Smooth muscle cell of the brain vasculature (primary cell): ENCODE data around the gene DHX40.
"Not testable (repeated sequence)": the region's sequence is repeated elsewhere in the genome, so short reads cannot be mapped to it uniquely, and the experiment has no call there.

Experiments
- DNase-seq: peaks from one replicate; pipeline ENCODE4 v3.0.0-alpha.2; 2012; ENCODE audit warnings: low read depth, low spot score

Gene DHX40

GRCh38 chr17:59627770-59628171 is 62.4 kb downstream of the DHX40 start:
- DNase-seq = no peak

DNA sequence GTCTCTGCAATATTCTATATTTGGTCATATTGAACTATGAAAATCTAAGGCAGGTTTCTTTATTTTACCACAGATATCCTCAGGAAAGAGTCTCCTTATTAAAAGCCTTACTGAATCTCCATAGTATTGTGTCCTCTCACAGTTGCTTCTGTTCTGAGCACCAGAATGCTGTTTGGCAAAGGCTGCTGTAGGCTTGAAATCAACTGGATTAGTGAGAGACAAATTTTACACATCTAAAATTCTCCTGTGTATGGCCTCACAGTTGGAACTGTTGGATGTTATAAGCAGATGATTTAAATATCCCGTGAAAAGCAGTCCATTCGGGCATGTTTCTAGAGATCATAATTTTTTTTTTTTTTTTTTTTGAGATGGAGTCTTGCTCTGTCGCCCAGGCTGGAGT is 63.8 kb downstream of the DHX40 start:
- DNase-seq = no peak

DNA sequence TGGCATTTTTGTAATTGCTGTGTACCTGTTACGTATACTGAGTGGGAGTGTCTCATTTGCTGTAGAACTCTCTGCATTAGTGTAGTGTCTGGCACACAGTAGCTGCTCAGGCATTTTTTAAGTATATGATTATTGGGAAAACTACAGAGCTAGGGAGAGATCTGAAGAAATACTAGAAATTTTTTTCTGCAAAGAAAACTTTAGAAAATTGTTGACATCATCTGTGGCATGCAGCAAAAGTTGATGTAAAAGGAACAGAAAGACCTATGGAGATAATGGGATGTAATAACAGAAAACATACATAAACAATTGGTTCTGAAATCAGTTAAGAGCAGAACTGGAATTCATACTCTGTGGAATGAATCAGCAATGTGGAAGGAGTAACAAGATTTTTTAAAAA is 65.9 kb downstream of the DHX40 start:
- DNase-seq = no peak

- DNase-seq = no peak
Measured at GRCh38 chr17:59632398-59632797, 67.0 kb downstream of the DHX40 start.

DNA sequence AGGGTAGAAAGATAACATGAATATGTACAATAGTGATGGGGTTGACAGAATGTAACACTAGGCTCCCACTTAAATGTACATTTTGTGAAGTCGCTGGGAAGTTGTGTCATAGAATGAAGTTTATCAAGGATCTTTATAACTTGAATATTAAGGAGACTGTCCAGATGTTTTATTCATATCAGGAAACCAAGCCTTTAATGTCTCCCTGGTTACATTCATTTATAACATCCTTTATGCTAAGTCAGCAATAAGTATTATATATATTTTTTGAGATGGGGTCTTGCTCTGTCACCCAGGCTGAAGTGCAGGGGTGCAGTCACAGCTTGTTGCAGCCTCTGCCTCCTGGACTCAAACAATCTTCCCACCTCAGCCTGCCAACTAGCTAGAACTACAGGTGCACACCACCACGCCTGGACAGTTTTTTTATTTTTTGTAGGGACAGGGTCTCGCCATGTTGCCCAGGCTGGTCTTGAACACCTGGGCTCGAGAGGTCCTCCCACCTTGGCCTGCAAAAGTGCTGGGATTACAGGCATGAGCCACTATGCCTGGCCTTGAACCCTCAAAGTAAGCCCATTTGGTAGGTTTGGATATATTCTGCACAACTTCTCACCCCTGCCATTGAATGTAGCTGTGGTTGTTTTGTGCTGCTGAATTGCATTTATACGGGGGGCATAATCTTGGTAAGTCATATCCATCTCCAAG is 68.4 kb downstream of the DHX40 start:
- no peak for DNase-seq

- no peak for DNase-seq
Measured at GRCh38 chr17:59634632-59635541, 69.5 kb downstream of the DHX40 start.

DNA sequence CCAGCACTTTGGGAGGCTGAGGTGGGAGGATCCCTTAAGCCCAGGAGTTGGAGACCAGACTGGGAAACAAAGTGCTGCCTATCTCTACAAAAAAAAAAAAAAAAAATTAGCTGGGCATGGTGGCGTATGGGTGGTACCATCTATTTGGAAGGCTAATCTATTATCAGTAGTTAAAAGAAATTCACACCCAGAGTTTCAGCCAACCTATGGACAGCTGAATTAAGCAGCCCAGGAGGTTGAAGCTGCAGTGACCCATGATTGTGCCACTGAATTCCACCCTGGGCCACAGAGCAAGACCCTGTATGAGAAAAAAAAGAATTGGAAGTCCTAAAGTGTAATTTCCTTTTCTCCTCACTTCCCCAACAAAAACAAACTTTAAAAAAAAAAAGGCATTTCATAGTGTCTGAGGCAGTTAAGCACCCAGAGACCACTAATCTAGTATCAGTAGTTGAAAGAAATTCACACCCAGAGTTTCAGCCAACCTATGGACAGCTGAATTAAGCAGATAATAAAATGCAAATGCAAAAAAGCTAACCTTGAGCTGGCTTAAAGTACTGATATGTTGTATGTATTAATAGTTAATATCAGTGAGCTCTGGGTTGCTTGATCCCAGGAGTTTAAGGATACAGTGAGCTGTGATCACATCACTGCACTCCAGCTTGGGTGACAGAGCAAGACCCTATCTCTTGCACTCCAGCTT is 72.4 kb downstream of the DHX40 start:
- DNase-seq = no peak

DNA sequence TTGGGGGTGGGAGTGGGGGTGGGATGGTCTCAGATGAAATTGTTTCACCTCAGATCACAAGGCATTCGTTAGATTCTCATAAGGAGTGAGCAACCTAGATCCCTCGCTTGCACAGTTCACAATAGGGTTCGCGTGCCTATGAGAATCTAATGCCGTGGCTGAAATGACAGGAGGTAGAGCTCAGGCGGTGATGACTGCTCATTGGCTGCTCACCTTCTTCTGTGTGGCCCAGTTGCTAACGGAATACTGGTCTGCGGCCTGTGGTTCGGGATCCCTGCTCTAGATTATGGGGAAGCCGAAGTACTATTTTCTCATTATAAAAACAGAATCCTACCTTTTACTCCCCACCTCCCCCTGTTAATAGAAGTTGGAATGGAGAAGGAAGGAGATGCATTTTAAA is 73.1 kb downstream of the DHX40 start:
- no peak for DNase-seq

- DNase-seq = no peak
Measured at GRCh38 chr17:59641799-59642484, 76.5 kb downstream of the DHX40 start.

DNA sequence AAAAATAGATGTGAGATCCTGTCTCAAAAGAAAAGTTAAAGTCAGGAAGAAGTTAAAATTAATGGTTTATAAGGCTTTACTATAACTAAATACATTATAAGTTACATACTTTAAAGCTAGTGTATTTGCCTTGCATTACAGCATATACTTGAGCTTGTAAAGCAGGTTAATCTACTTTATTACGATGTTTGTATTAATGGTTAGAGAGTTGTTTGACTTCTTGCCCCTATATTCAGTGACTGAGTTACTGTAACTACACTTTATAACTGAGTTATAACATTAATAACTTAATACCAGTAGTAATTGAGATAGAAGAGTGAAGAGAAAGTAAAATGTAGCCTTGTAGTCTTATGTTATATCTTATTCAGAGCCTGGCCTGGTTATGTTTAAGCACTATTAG is 77.2 kb downstream of the DHX40 start:
- DNase-seq = no peak

DNA sequence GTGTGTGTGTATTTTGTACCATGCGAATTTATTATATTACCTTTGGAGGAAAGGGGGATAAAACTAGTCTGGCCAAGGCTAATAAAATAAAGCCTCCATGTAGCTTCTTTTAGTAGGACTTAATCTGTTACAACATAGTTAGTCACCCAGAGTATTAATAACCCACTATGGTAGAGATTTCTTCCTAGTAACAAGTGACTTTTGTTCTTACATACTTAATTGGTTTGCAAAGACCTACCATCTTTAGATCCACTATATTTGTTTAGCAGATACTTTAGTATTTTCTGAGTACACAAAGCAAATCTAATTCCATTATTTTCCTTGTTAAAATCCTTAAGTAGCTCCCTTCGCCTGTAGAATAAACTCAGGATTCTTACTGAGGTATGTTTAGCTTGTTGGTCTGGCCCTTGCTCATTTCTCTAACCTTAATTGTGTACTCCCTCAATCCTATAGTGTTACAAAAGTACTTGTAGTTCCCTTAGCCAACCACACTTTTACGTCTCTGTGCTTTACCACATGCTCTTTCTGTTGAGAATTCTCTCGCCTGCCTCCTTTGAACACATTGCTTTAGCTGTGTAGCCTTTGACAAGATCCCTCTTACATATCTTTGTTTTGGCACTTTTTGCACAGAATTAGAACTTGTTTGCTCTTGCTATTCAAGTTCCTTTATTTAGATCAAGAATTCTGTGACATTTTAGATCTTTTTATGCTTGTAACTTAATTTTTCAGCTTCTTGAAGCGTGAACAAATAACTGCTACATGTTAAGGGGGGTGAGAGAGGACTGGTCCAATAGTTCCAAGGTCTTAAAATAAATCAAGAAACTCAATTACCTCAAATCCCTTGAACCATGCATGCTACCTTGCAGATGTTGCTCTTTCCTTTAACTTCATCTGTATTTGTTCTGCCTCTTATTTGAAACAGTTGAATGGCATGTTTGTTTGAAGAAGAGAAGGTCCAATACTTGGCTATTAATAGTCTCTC is 78.0 kb downstream of the DHX40 start:
- no peak for DNase-seq

GRCh38 chr17:59647288-59647687 is 81.9 kb downstream of the DHX40 start:
- no peak for DNase-seq

GRCh38 chr17:59649886-59650285 is 84.5 kb downstream of the DHX40 start:
- DNase-seq = no peak

GRCh38 chr17:59650642-59651041 is 85.2 kb downstream of the DHX40 start:
- DNase-seq = no peak

DNA sequence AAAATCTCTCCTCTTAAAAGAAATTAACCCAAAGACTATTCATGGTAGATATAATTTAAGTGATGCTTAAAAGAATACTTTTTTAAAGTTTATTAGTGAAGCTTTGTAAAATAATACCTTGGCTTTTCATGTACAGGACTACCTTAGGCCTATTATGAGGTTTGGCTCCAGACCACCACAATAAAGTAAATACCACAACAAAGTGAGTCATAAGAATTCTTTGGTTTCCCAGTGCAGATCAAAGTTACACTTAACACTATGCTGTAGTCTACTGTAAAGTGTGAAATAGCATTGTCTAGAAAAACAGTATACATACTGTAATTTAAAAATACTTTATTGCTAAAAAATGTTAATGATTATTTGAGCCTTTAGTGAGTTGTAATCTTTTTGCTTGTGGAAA is 85.9 kb downstream of the DHX40 start:
- no peak for DNase-seq

GRCh38 chr17:59652119-59652518 is 86.7 kb downstream of the DHX40 start:
- no peak for DNase-seq

- DNase-seq = not testable (repeated sequence)
Measured at GRCh38 chr17:59656624-59657023, 91.2 kb downstream of the DHX40 start.
